ENCODE data around the gene GMFB.
"Not testable (repeated sequence)": the region's sequence is repeated elsewhere in the genome, so short reads cannot be mapped to it uniquely, and the experiment has no call there.

GMFB gene

GRCh38 chr14:54457609-54457996 lies 31.2 kb downstream of the GMFB start:
- no peak for DNase-seq

GRCh38 chr14:54456820-54457608 lies 31.8 kb downstream of the GMFB start:
- not testable (repeated sequence) for DNase-seq

- DNase-seq = no peak
Observed at GRCh38 chr14:54455363-54455762, 33.4 kb downstream of the GMFB start.

- DNase-seq = not testable (repeated sequence)
Observed at GRCh38 chr14:54453990-54454389, 34.8 kb downstream of the GMFB start.

- no peak for DNase-seq
Observed at GRCh38 chr14:54453252-54453651, 35.5 kb downstream of the GMFB start.

- DNase-seq = no peak
Observed at GRCh38 chr14:54451961-54452360, 36.8 kb downstream of the GMFB start.

- no peak for DNase-seq
Observed at GRCh38 chr14:54451121-54451601, 37.6 kb downstream of the GMFB start.

GRCh38 chr14:54450535-54450934 lies 38.2 kb downstream of the GMFB start:
- DNase-seq = no peak

- DNase-seq = no peak
Observed at GRCh38 chr14:54447231-54447692, 41.5 kb downstream of the GMFB start.

- no peak for DNase-seq
Observed at GRCh38 chr14:54446161-54446693, 42.6 kb downstream of the GMFB start.

- DNase-seq = no peak
Observed at GRCh38 chr14:54444681-54445080, 44.1 kb downstream of the GMFB start.

- DNase-seq = peak; percentile 74
Observed at GRCh38 chr14:54443981-54444380, 44.8 kb downstream of the GMFB start.

- not testable (repeated sequence) for DNase-seq
Observed at GRCh38 chr14:54442961-54443360, 45.8 kb downstream of the GMFB start.

GRCh38 chr14:54440873-54441868 lies 47.6 kb downstream of the GMFB start, which contains the start of gene CNIH1:
Gene CNIH1 (minus strand): TSS chr14:54441374. CDS start chr14:54441327, 47 bp downstream.
- DNase-seq = peak; percentile 95

GRCh38 chr14:54440476-54440872 lies 48.3 kb downstream of the GMFB start:
- no peak for DNase-seq

GRCh38 chr14:54440037-54440436 lies 48.7 kb downstream of the GMFB start:
- DNase-seq = no peak

GRCh38 chr14:54438703-54439102 lies 50.1 kb downstream of the GMFB start:
- no peak for DNase-seq

GRCh38 chr14:54437954-54438353 lies 50.8 kb downstream of the GMFB start:
- DNase-seq = not testable (repeated sequence)

- no peak for DNase-seq
Observed at GRCh38 chr14:54435500-54435981, 53.2 kb downstream of the GMFB start.

- no peak for DNase-seq
Observed at GRCh38 chr14:54428527-54428926, 60.3 kb downstream of the GMFB start.

- no peak for DNase-seq
Observed at GRCh38 chr14:54427871-54428270, 60.9 kb downstream of the GMFB start.

GRCh38 chr14:54425537-54426274 lies 63.1 kb downstream of the GMFB start:
- DNase-seq = no peak

All from islet precursor cell (in vitro differentiated cells).